GM18907 (cell line): ENCODE data around the gene ABCC3.

Experiments used
- ATAC-seq: cut with Tn5 transposase; IDR thresholded peaks from one replicate; pipeline ENCODE4 v1.9.1; 2021; ENCODE audit warnings: mild to moderate bottlenecking, moderate library complexity; ENCODE audit not compliant: unreplicated experiment

ABCC3 gene

DNA sequence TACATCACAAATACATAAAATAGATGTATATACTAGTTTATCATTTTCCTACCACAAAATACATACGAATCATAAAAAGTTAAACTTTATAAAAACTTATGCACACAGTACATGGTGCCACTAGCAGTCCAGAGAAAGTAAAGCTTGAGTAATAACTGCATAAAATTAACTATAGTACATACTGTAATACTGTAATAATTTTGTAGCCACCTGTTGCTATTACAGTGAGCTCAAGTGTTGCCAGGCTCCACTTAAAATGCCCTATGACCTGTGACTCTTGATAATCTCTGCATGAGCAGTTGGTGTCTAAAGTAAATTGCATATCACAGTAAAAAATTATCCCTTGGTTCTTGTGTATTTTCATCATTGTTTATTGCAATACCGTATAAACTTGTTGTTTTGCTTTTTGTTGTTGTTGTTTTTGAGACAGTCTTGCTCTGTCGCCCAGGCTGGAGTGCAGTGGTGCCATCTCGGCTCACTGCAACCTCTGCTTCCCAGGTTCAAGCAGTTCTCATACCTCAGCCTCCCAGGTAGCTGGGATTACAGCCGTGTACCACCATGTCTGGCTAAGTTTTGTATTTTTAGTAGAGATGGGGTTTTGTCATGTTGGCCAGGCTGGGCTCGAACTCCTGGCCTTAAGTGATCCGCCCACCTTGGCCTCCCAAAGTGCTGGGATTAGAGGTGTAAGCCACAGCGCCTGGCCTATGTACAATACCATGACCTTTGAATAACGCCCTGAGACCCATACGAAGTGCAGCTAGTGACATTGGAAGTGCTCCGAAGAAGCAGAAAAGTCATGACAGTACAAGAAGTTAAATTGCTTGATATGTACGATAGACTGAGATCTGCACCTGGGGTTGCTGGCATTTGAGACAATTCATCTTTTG, 91.3 kb downstream of the ABCC3 start:
- no peak for ATAC-seq

DNA sequence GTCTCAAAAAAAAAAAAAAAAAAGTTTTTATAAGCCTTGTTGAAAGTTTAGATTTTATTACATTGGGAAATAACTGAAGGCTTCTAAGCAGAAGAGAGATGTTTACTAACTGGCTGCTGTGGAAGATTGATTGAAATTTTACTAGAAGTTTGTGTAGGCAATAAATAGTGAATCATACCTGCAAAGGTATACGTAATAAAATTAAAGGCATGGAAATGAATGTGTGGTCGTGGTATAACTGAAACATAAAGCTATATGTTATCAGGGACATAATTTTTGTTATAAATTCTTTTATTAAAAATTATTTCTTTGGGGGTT, 93.4 kb downstream of the ABCC3 start:
- no peak for ATAC-seq

DNA sequence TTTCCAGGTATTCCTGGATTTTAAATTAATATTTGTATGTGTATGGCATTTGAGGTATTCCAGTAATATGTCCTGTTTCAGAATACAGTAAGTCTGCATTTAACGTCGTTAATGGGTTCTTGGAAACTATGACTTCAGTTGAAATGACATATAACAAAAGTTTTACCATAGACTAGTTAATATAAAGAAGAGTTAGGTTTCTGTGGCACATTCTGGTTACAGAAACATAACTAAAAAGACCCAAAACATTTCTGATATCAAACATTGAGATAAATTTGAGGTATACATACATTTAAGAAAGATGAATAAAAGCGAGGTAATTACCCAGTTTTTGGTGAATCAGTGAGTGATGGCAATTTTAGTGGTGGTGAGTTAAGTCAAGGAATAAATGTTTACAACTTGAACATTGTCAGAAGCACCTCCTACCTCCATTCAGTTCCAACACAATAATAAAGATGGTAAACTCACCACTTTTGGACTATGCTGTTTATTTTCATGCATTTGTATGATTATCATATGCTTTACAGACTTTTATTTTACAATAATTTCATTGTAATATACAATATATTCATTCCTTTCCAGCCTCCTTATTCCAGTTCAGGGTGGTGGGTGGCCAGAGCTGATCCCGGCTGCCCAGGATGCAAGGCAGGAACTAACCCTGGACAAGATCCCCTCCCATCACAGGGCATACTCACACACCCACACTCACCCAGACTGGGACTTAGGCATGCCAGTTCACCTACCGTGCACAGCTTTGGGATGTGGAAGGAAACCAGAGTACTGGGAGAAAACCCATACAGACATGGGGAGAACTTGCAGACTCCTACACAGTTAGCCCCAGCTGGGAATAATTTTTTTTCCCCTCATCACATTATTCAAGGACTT, 94.4 kb downstream of the ABCC3 start:
- no peak for ATAC-seq

DNA sequence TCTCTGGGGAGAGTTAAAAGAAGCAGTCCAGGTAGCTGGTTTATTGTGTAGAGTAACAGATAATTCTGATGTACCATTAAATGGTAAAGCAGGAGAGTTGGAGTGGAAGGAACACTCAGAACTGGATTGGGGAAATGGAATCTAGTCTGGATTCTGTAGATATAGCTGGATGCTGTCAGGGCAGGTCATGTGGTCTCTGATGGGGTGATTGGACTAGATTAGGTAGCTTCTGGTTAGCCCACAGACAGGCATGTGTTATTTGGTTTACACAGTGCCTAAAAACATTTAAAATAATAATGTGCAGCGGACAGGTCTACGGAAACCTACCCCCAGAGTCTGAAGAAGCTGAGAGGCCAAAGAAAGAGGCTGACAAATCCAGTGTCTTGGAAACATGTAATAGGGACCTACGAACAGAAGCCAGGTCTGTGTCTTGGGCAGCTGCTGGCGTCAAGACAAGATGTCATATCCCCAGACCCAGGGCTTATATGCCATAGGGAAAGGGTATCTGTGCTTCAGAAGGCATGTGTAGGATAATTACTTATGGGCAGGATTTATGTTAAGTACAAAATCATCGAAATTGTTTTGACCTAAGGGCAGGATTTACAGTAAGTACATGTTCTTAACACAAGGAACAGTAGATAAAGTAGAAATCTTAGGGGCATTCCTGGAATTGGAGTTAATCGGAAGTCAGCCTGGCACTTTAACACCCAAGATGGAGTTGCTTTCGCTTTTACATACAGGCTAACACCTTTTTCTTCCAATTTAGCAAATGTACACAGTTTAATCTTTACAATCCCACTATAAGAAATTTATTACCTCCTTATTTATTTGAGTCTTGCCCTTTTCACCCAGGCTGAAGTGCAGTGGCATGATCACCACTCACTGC, 97.1 kb downstream of the ABCC3 start:
- no peak for ATAC-seq

DNA sequence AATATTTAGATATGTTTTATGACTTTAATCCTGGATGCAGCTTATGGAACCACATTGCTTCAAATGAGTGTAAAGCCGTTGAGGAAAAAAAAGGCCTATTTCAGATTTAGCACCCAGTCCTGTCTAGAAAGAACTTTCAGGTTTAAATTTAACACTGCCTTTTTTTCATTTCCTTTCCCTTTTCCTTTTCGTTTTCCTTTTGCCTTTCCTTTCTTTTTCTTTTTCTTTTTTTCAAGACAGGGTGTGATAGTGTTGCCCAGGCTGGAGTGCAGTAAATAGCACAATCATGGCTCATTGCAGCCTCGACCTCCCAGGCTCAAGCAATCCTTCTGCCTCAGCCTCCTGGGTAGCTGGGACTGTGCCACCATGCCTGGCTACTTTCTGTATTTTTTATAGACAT, 100.6 kb downstream of the ABCC3 start:
- no peak for ATAC-seq

- no peak for ATAC-seq
Observed at GRCh38 chr17:50737118-50737698, 102.5 kb downstream of the ABCC3 start.

DNA sequence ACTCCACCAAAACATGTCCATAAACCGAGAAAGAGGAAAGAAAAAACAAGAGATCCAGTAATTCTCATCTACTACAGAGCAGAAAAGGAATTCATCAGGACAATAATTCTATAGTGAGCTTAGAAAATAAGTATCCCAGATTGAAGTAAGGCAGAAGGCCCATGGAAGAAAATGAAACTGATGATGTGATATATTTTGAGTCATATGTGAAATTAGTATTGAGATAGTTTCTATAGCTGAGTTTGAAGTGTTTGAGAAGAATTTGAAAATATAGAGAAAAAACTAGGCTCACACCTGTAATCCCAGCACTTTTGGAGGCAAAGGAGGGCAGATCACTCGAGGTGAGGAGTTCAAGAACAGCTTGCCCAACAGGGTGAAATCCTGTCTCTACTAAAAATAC, 104.4 kb downstream of the ABCC3 start:
- ATAC-seq, result no peak
